HEK293T (cell line): ENCODE measurements around the gene FNDC1.

ENCODE experiments used
- ARNT ChIP-seq: fragments of 450-650 bp; IDR thresholded peaks from 2 replicates; pipeline ENCODE4 v1.6.1; 2017; ENCODE audit warnings: mild to moderate bottlenecking
- BHLHE40 ChIP-seq: fragments of 450-650 bp; IDR thresholded peaks from 2 replicates; pipeline ENCODE4 v1.6.1; 2016; ENCODE audit warnings: mild to moderate bottlenecking, moderate library complexity, borderline replicate concordance
- ELF4 ChIP-seq: fragments of 450-650 bp; IDR thresholded peaks from 2 replicates; pipeline ENCODE4 v1.6.1; 2017; ENCODE audit warnings: antibody characterized with exemption
- FOXM1 ChIP-seq: fragments of 450-650 bp; IDR thresholded peaks from 2 replicates; pipeline ENCODE4 v1.6.1; 2017; ENCODE audit warnings: mild to moderate bottlenecking, borderline replicate concordance
- L3MBTL2 ChIP-seq: fragments of 450-650 bp; conservative IDR thresholded peaks from 2 replicates; pipeline ENCODE4 v1.6.1; 2016; ENCODE audit warnings: mild to moderate bottlenecking
- LEF1 ChIP-seq: fragments of 450-650 bp; IDR thresholded peaks from 2 replicates; pipeline ENCODE4 v1.6.1; 2017; ENCODE audit warnings: mild to moderate bottlenecking, borderline replicate concordance
- NFRKB ChIP-seq: fragments of 450-650 bp; IDR thresholded peaks from 2 replicates; pipeline ENCODE4 v1.6.1; 2016; ENCODE audit warnings: mild to moderate bottlenecking, moderate library complexity
- PKNOX1 ChIP-seq: fragments of 450-650 bp; IDR thresholded peaks from 2 replicates; pipeline ENCODE4 v1.6.1; 2016
- SP1 ChIP-seq: fragments of 450-650 bp; IDR thresholded peaks from 2 replicates; pipeline ENCODE4 v1.6.1; 2017
- SUZ12 ChIP-seq: fragments of 450-650 bp; IDR thresholded peaks from 2 replicates; pipeline ENCODE4 v1.6.1; 2016; ENCODE audit warnings: mild to moderate bottlenecking

- TF ChIP-seq LEF1 (no peak), FOXM1 (no peak), L3MBTL2 (no peak), PKNOX1 (no peak), BHLHE40 (no peak), ELF4 (no peak), NFRKB (no peak), SP1 (no peak), SUZ12 (no peak), ARNT (no peak)
These were observed 5.2 kb downstream of the FNDC1 start for GRCh38 chr6:159174263-159174969.
